Activated CD8-positive, alpha-beta T cell treated with anti-CD3 and anti-CD28 coated beads for 36 hours (primary cell): Measurements from ENCODE around the gene DENND4A. TPM values are rescaled to one million over a fixed set of nuclear protein-coding genes. Genes with fewer than 3 reads are reported as not detected.

Source experiments
- ATAC-seq: fragments of 200-7000 bp; cut with Tn5 transposase; one replicate; pipeline ENCODE4 v1.10.0; 2021; ENCODE audit warnings: mild to moderate bottlenecking, moderate library complexity
- CTCF ChIA-PET: fragments of 350-600 bp; sonication (Branson Sonifier 250); formaldehyde crosslinking; loops from one replicate; lab custom pipeline; 2021; ENCODE audit warnings: antibody characterized with exemption; lab: Charles Lee
- POLR2A ChIA-PET: fragments of 350-600 bp; sonication (Branson Sonifier 250); formaldehyde crosslinking; loops from one replicate; lab custom pipeline; 2021; ENCODE audit warnings: antibody characterized with exemption; lab: Charles Lee
- DNase-seq: peaks from one replicate; pipeline ENCODE4 v3.0.0-alpha.2; 2020
- H3K27ac Mint-ChIP-seq: one replicate; pipeline ENCODE4 v1.8.0; 2021; ENCODE audit warnings: mild to moderate bottlenecking, mixed read lengths
- H3K27me3 Mint-ChIP-seq: one replicate; pipeline ENCODE4 v1.8.0; 2021; ENCODE audit warnings: mixed read lengths
- H3K36me3 Mint-ChIP-seq: one replicate; pipeline ENCODE4 v1.8.0; 2021; ENCODE audit warnings: low read depth, mixed read lengths
- H3K4me1 Mint-ChIP-seq: one replicate; pipeline ENCODE4 v1.8.0; 2021; ENCODE audit warnings: low read depth, mixed read lengths
- H3K4me3 Mint-ChIP-seq: one replicate; pipeline ENCODE4 v1.8.0; 2021; ENCODE audit warnings: mild to moderate bottlenecking, moderate library complexity, mixed read lengths
- H3K9me3 Mint-ChIP-seq: one replicate; pipeline ENCODE4 v1.8.0; 2021; ENCODE audit warnings: mixed read lengths
- CTCF ChIP-seq: fragments of 200-600 bp; IDR thresholded peaks from one replicate; pipeline ENCODE4 v1.8.0; 2022; ENCODE audit warnings: antibody characterized with exemption, mild to moderate bottlenecking
- intact Hi-C: fragments of 100-400 bp; cut with micrococcal nuclease; formaldehyde crosslinking; loops from one replicate; pipeline ENCODE4 v1.10.0; 2022
- total RNA-seq, 2 experiments: library from RNA; stranded (reverse); gene quantifications; one replicate each; pipeline ENCODE4 v1.2.3, GENCODE V29; 2021

DENND4A gene
- total RNA-seq, 2 experiments from 2014 or later: 53.1 to 54.7 TPM

GRCh38 chr15:65645392-65645791 is 146.7 kb downstream of the DENND4A start:
- Mint-ChIP-seq H3K36me3 (no peaks in the 10 kb centered on the region), H3K9me3 (no peaks in the 10 kb centered on the region), H3K27ac (no peak overlapping the region), H3K27me3 (no peaks in the 10 kb centered on the region), H3K4me1 (peaks cover 3% of the 10 kb centered on the region), H3K4me3 (no peak overlapping the region)
- DNase-seq: no peak
- POLR2A ChIA-PET: interaction anchor here (2.1 kb wide), 1 partner anchor 11 kb away, joined by 5 read pairs; no protein-coding TSS in a partner anchor
- no peak for ATAC-seq
- CTCF ChIA-PET: interaction anchor here (1.2 kb wide), 1 partner anchor 212 kb away, joined by 3 read pairs; no protein-coding TSS in a partner anchor
- intact Hi-C loops: no loop called here
- no peak for TF ChIP-seq CTCF

GRCh38 chr15:65644282-65644681 is 147.8 kb downstream of the DENND4A start:
- no peaks in the 10 kb centered on the region for H3K4me1 Mint-ChIP-seq
- no peak for TF ChIP-seq CTCF
- no peaks in the 10 kb centered on the region for H3K9me3 Mint-ChIP-seq
- POLR2A ChIA-PET: interaction anchor here (2.1 kb wide), 1 partner anchor 10 kb away, joined by 5 read pairs; no protein-coding TSS in a partner anchor
- DNase-seq: no peak
- no peak overlapping the region for H3K4me3 Mint-ChIP-seq
- ATAC-seq: no peak
- H3K27ac Mint-ChIP-seq: no peak overlapping the region
- no peaks in the 10 kb centered on the region for H3K27me3 Mint-ChIP-seq
- CTCF ChIA-PET: interaction anchor here (0.9 to 1.6 kb wide), 5 partner anchors 13 to 213 kb away, joined by 3 read pairs; no protein-coding TSS in a partner anchor
- no peaks in the 10 kb centered on the region for H3K36me3 Mint-ChIP-seq
- intact Hi-C loops: no loop called here

- Mint-ChIP-seq H3K36me3 (no peaks in the 10 kb centered on the region), H3K4me1 (peaks cover 9% of the 10 kb centered on the region), H3K9me3 (no peaks in the 10 kb centered on the region), H3K27me3 (no peaks in the 10 kb centered on the region), H3K27ac (no peak overlapping the region), H3K4me3 (no peak overlapping the region)
- ChIA-PET CTCF (interaction anchor here (0.8 to 1.1 kb wide), 3 partner anchors 32 to 220 kb away, joined by 3 to 4 read pairs (median 3); partner anchors contain the start of gene INTS14), POLR2A (interaction anchor here (1.0 kb wide), 2 partner anchors 9 to 14 kb away, joined by 3 read pairs; no protein-coding TSS in a partner anchor)
- ATAC-seq (no peak), DNase-seq (no peak)
- no peak for TF ChIP-seq CTCF
- intact Hi-C loops: no loop called here
Observed at GRCh38 chr15:65642594-65642993, 149.5 kb downstream of the DENND4A start.

- no peaks in the 10 kb centered on the region for H3K9me3 Mint-ChIP-seq
- no peak for TF ChIP-seq CTCF
- no peaks in the 10 kb centered on the region for H3K27me3 Mint-ChIP-seq
- H3K27ac Mint-ChIP-seq: no peak overlapping the region
- ChIA-PET CTCF (interaction anchor here (0.8 to 1.2 kb wide), 4 partner anchors 31 to 221 kb away, joined by 3 to 4 read pairs (median 3); partner anchors contain the start of gene INTS14), POLR2A (interaction anchor here (1.0 kb wide), 2 partner anchors 10 to 192 kb away, joined by 3 read pairs; no protein-coding TSS in a partner anchor)
- intact Hi-C loops: no loop called here
- H3K4me3 Mint-ChIP-seq: no peak overlapping the region
- H3K4me1 Mint-ChIP-seq: peaks cover 9% of the 10 kb centered on the region
- H3K36me3 Mint-ChIP-seq: no peaks in the 10 kb centered on the region
- DNase-seq (no peak), ATAC-seq (no peak)
Observed at GRCh38 chr15:65641768-65642475, 150.2 kb downstream of the DENND4A start.

- TF ChIP-seq CTCF: no peak
- H3K27me3 Mint-ChIP-seq: no peaks in the 10 kb centered on the region
- no peaks in the 10 kb centered on the region for H3K9me3 Mint-ChIP-seq
- no peak overlapping the region for H3K4me3 Mint-ChIP-seq
- ATAC-seq: no peak
- H3K27ac Mint-ChIP-seq: no peak overlapping the region
- POLR2A ChIA-PET: interaction anchor here (1.7 kb wide), 1 partner anchor 20 kb away, joined by 3 read pairs; no protein-coding TSS in a partner anchor
- no peaks in the 10 kb centered on the region for H3K36me3 Mint-ChIP-seq
- peaks cover 9% of the 10 kb centered on the region for H3K4me1 Mint-ChIP-seq
- intact Hi-C loops: loop anchor here (5.0 kb wide), 1 partner anchor 218 kb away; no protein-coding TSS in a partner anchor
- CTCF ChIA-PET: interaction anchor here (0.8 to 3.5 kb wide), 15 partner anchors 11 to 224 kb away, joined by 3 to 26 read pairs (median 5); partner anchors contain the start of genes INTS14 and SLC24A1
- no peak for DNase-seq
Observed at GRCh38 chr15:65639509-65639908, 152.6 kb downstream of the DENND4A start.
